Activated T-cell treated with anti-CD3 and anti-CD28 coated beads, Interleukin-2, amount 50 U/mL, for 24 hours (primary cell): ENCODE results near the gene RTCB.

Source experiments
- DNase-seq: peaks from one replicate; pipeline ENCODE4 v3.0.0-alpha.2; 2020
- H3K27ac Mint-ChIP-seq: 2 replicates; pipeline ENCODE4 v1.8.0; 2020; ENCODE audit warnings: mild to moderate bottlenecking, mixed read lengths
- H3K27me3 Mint-ChIP-seq: 2 replicates; pipeline ENCODE4 v1.8.0; 2020; ENCODE audit warnings: mixed read lengths
- H3K36me3 Mint-ChIP-seq: 2 replicates; pipeline ENCODE4 v1.8.0; 2020; ENCODE audit warnings: low read depth, mixed read lengths
- H3K4me1 Mint-ChIP-seq: 2 replicates; pipeline ENCODE4 v1.8.0; 2020; ENCODE audit warnings: low read depth, mixed read lengths
- H3K4me3 Mint-ChIP-seq: 2 replicates; pipeline ENCODE4 v1.8.0; 2020; ENCODE audit warnings: mild to moderate bottlenecking, moderate library complexity, mixed read lengths
- H3K9me3 Mint-ChIP-seq: 2 replicates; pipeline ENCODE4 v1.8.0; 2020; ENCODE audit warnings: mixed read lengths

The RTCB gene

DNA sequence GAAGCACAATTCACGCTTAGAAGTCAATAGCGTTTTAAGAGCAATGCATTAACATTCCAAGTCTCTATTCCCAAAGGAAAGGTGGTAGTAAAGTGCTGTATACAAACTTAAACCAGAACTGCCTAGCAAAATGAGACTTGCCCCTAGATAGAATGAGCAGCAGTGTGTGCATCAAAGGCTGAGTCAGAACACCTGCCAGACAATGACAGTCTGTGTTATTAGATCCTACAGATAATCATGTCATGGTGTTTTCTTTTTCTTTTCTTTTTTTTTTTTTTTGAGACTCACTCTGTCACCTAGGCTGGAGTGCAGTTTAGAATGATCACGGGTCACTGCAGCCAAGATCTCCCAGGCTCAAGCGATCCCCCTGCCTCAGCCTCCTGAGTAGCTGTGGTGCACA lies 1.6 kb downstream of the RTCB start:
- Mint-ChIP-seq H3K4me3 (peak overlapping the region; percentile 97), H3K9me3 (no peaks in the 10 kb centered on the region), H3K36me3 (peaks cover 61% of the 10 kb centered on the region), H3K27ac (peak overlapping the region; percentile 98), H3K4me1 (peaks cover 53% of the 10 kb centered on the region), H3K27me3 (no peaks in the 10 kb centered on the region)
- no peak for DNase-seq

- Mint-ChIP-seq H3K36me3 (peaks cover 65% of the 10 kb centered on the region), H3K4me3 (peak overlapping the region; percentile 97), H3K27me3 (no peaks in the 10 kb centered on the region), H3K9me3 (no peaks in the 10 kb centered on the region), H3K27ac (peak overlapping the region; percentile 51), H3K4me1 (peaks cover 53% of the 10 kb centered on the region)
- DNase-seq = no peak
These were observed 2.1 kb downstream of the RTCB start for GRCh38 chr22:32409977-32410376.

DNA sequence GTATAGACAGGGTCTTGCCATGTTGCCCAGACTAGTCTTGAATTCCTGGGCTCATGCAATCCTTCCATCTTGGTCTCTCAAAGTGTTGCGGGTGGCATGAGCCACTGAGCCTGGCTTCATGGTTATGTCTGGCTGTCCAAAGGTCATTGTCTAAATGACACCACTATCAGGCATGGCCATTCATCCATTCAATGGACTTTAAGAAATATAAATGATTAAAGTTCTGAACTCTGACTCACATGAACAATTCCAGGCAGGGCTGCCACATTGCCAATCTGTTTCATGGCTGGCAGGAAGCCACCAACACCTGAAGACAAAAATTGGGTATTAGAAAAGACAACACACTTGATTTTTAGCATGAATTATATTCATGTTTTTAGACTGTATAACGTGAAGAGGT lies 4.1 kb downstream of the RTCB start:
- Mint-ChIP-seq H3K9me3 (no peaks in the 10 kb centered on the region), H3K27ac (no peak overlapping the region), H3K4me3 (no peak overlapping the region), H3K4me1 (peaks cover 51% of the 10 kb centered on the region), H3K27me3 (no peaks in the 10 kb centered on the region), H3K36me3 (peaks cover 83% of the 10 kb centered on the region)
- no peak for DNase-seq

- peaks cover 44% of the 10 kb centered on the region for H3K4me1 Mint-ChIP-seq
These were observed 4.7 kb downstream of the RTCB start for GRCh38 chr22:32407312-32407711.

GRCh38 chr22:32404021-32404420 lies 8.0 kb downstream of the RTCB start:
- H3K4me3 Mint-ChIP-seq = no peak overlapping the region
- H3K36me3 Mint-ChIP-seq = peaks cover 98% of the 10 kb centered on the region

More at GRCh38 chr22:32407312-32407711, 4.7 kb downstream of the RTCB start:
- DNase-seq = no peak
- H3K9me3 Mint-ChIP-seq = no peaks in the 10 kb centered on the region
- no peaks in the 10 kb centered on the region for H3K27me3 Mint-ChIP-seq
- H3K36me3 Mint-ChIP-seq = peaks cover 90% of the 10 kb centered on the region
- peak overlapping the region; percentile 60 for H3K27ac Mint-ChIP-seq
- H3K4me3 Mint-ChIP-seq = no peak overlapping the region

GRCh38 chr22:32401486-32401885 lies 10.6 kb downstream of the RTCB start:
- Mint-ChIP-seq H3K9me3 (no peaks in the 10 kb centered on the region), H3K27ac (peak overlapping the region; percentile 37), H3K36me3 (peaks cover 95% of the 10 kb centered on the region), H3K4me1 (no peaks in the 10 kb centered on the region), H3K27me3 (no peaks in the 10 kb centered on the region), H3K4me3 (no peak overlapping the region)
- no peak for DNase-seq

More at GRCh38 chr22:32404021-32404420, 8.0 kb downstream of the RTCB start:
- H3K9me3 Mint-ChIP-seq = no peaks in the 10 kb centered on the region
- no peak overlapping the region for H3K27ac Mint-ChIP-seq
- DNase-seq = no peak
- H3K4me1 Mint-ChIP-seq = peaks cover 21% of the 10 kb centered on the region
- H3K27me3 Mint-ChIP-seq = no peaks in the 10 kb centered on the region

- no peak for DNase-seq
- Mint-ChIP-seq H3K27me3 (no peaks in the 10 kb centered on the region), H3K36me3 (peaks cover 98% of the 10 kb centered on the region), H3K4me3 (no peak overlapping the region), H3K9me3 (no peaks in the 10 kb centered on the region), H3K27ac (peak overlapping the region; percentile 9), H3K4me1 (peaks cover 18% of the 10 kb centered on the region)
These were observed 15.3 kb downstream of the RTCB start for GRCh38 chr22:32396746-32397145.

DNA sequence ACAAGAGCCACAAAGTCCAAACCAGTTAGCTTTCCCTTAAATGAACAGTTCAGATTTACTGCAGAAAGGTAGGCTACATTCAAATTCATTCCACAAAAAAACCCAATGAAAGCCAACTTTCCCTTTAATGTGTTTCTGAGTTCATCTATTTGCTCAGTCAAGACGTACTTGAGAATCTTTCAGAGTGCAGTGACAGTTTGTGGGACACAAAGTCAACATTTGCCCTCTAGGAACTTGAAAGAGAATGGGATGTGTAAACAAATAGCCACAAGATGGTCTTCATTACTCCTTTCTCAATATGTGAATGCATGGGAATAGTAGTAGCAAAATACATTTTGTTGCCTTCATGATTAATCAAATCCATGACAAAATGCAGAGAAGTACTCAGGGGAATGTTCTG lies 15.8 kb downstream of the RTCB start:
- no peak overlapping the region for H3K4me3 Mint-ChIP-seq
- H3K27ac Mint-ChIP-seq = no peak overlapping the region
- peaks cover 97% of the 10 kb centered on the region for H3K36me3 Mint-ChIP-seq

GRCh38 chr22:32395107-32395506 lies 16.9 kb downstream of the RTCB start:
- Mint-ChIP-seq H3K27me3 (no peaks in the 10 kb centered on the region), H3K27ac (peak overlapping the region; percentile 74), H3K4me1 (peaks cover 18% of the 10 kb centered on the region), H3K36me3 (peaks cover 95% of the 10 kb centered on the region), H3K9me3 (no peaks in the 10 kb centered on the region), H3K4me3 (no peak overlapping the region)
- DNase-seq = no peak

More for the DNA sequence above, 15.8 kb downstream of the RTCB start:
- Mint-ChIP-seq H3K9me3 (no peaks in the 10 kb centered on the region), H3K27me3 (no peaks in the 10 kb centered on the region), H3K4me1 (peaks cover 18% of the 10 kb centered on the region)
- no peak for DNase-seq

GRCh38 chr22:32389685-32390084 lies 22.4 kb downstream of the RTCB start:
- peaks cover 93% of the 10 kb centered on the region for H3K36me3 Mint-ChIP-seq

DNA sequence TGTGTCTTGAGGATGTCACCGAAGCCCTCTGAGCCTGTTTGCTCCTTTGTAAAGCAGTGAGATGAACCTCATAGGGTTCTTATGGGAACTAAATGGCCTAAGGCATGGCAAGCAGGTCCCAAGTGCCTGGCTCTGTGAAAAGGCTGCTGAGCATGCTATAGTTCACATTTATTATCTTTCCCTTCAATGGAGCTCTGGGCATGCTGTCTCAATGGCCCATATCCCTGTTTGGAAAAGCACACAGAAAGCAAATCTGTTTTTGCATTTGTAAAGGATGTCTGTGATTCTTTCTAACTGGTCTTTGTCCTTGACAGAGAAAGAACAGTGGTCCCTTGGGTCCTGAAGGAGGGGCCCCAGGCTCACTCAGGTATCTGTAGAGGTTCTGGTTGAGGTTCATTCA lies 26.4 kb downstream of the RTCB start:
- H3K36me3 Mint-ChIP-seq = peaks cover 56% of the 10 kb centered on the region
- DNase-seq = no peak
- H3K4me3 Mint-ChIP-seq = no peak overlapping the region
- no peak overlapping the region for H3K27ac Mint-ChIP-seq
- no peaks in the 10 kb centered on the region for H3K4me1 Mint-ChIP-seq
- no peaks in the 10 kb centered on the region for H3K27me3 Mint-ChIP-seq
- no peaks in the 10 kb centered on the region for H3K9me3 Mint-ChIP-seq

More at GRCh38 chr22:32389685-32390084, 22.4 kb downstream of the RTCB start:
- Mint-ChIP-seq H3K27ac (peak overlapping the region; percentile 51), H3K4me3 (no peak overlapping the region), H3K4me1 (peaks cover 3% of the 10 kb centered on the region), H3K9me3 (no peaks in the 10 kb centered on the region), H3K27me3 (no peaks in the 10 kb centered on the region)
- DNase-seq = no peak

- DNase-seq = no peak
- Mint-ChIP-seq H3K4me3 (no peak overlapping the region), H3K36me3 (peaks cover 19% of the 10 kb centered on the region)
These were observed 31.1 kb downstream of the RTCB start for GRCh38 chr22:32380991-32381390.

DNA sequence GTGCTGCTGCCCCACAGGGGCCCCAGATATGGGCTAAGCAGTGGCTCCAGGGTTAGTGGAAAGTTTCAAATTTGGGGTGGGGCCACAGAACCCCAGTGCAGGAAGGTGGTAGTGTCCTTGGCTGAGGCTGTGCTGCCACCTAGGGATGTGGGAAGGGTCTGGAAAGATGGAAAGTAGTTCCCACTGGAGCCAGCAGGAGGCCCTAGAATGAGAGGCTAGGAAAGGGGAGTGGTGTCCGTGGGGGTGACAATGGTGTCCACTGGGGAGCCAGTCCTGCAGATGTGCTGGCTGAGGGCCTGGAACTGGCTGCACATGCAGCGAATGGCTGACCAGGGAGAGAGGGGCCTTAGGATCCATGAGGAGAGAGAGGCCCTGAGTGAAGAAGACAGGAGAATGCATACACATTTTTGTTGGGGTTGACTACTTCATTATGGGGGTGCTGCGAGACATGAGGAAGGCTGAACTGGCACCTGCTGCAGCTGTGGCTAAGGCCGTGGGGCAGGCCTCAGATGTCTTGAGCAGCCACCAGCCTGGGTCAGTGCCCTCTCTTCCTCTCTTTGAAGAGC lies 33.3 kb downstream of the RTCB start:
- Mint-ChIP-seq H3K36me3 (peaks cover 8% of the 10 kb centered on the region), H3K4me1 (no peaks in the 10 kb centered on the region), H3K9me3 (no peaks in the 10 kb centered on the region), H3K27ac (no peak overlapping the region), H3K4me3 (no peak overlapping the region), H3K27me3 (no peaks in the 10 kb centered on the region)
- no peak for DNase-seq

More at GRCh38 chr22:32380991-32381390, 31.1 kb downstream of the RTCB start:
- no peaks in the 10 kb centered on the region for H3K9me3 Mint-ChIP-seq
- no peak overlapping the region for H3K27ac Mint-ChIP-seq
- H3K27me3 Mint-ChIP-seq = no peaks in the 10 kb centered on the region
- no peaks in the 10 kb centered on the region for H3K4me1 Mint-ChIP-seq

- no peak overlapping the region for H3K4me3 Mint-ChIP-seq
- no peaks in the 10 kb centered on the region for H3K4me1 Mint-ChIP-seq
- no peaks in the 10 kb centered on the region for H3K9me3 Mint-ChIP-seq
- no peak for DNase-seq
- no peak overlapping the region for H3K27ac Mint-ChIP-seq
- no peaks in the 10 kb centered on the region for H3K27me3 Mint-ChIP-seq
- H3K36me3 Mint-ChIP-seq = peaks cover 8% of the 10 kb centered on the region
These were observed 35.4 kb downstream of the RTCB start for GRCh38 chr22:32376681-32377080.

DNA sequence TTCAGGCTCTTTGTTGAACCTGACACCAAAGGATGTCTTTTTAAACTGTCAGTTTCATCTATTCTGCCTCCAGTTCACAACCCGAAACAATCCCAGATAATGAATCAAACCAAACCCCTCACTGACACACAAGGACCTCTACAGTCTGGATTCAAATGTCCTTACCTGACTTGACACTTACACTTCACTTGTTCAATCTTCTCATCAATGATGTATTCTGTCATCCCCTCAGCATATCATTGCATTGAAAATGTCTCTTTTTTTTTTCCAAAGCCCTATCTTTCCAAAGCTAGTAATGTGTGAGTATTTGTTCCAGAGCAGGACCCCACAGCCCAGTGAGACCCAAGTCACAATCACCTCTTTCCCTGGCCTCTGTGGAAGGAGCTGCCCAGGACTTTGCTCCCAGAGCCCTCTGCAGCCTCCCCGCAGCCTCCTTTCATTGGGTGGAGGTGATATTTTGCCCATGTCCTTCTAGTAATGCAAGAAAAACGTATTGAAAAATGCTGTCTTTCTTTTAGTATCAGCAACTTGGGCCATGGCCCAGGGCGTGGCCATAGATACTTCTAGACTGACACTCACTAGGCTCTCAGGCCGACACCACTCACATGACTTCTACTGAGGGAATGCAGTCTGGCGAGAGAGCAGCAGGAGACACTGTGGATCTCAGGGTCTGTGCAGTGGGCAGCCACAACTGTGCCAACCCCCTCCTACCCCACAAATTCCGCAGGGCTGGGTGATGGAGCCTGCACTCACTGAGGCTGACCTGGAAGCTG lies 36.2 kb downstream of the RTCB start:
- no peak overlapping the region for H3K4me3 Mint-ChIP-seq
- H3K27ac Mint-ChIP-seq = no peak overlapping the region
- H3K9me3 Mint-ChIP-seq = no peaks in the 10 kb centered on the region
- peaks cover 8% of the 10 kb centered on the region for H3K36me3 Mint-ChIP-seq
- no peaks in the 10 kb centered on the region for H3K27me3 Mint-ChIP-seq
- no peaks in the 10 kb centered on the region for H3K4me1 Mint-ChIP-seq
- DNase-seq = no peak
